IPS-18a (cell line): ENCODE results near the gene E2F8.

Source experiments
- H3K27ac ChIP-seq: one replicate; pipeline ENCODE4 v1.5.1; 2013; ENCODE audit warnings: low read length
- H3K27me3 ChIP-seq: one replicate; pipeline ENCODE4 v1.6.1; 2013; ENCODE audit warnings: mild to moderate bottlenecking, low read length; ENCODE audit not compliant: control insufficient read depth, insufficient read depth
- H3K36me3 ChIP-seq: one replicate; pipeline ENCODE4 v1.6.1; 2013; ENCODE audit warnings: low read depth, low read length; ENCODE audit not compliant: control insufficient read depth
- H3K4me1 ChIP-seq: one replicate; pipeline ENCODE4 v1.6.1; 2013; ENCODE audit warnings: low read depth, low read length; ENCODE audit not compliant: control insufficient read depth
- H3K4me3 ChIP-seq: one replicate; pipeline ENCODE4 v1.5.1; 2013; ENCODE audit warnings: low read length
- H3K9ac ChIP-seq: one replicate; pipeline ENCODE4 v1.6.1; 2013; ENCODE audit warnings: mild to moderate bottlenecking, low read length, moderate library complexity
- H3K9me3 ChIP-seq: one replicate; pipeline ENCODE4 v1.6.1; 2013; ENCODE audit warnings: low read depth, low read length; ENCODE audit not compliant: control insufficient read depth

E2F8 gene, protein sequence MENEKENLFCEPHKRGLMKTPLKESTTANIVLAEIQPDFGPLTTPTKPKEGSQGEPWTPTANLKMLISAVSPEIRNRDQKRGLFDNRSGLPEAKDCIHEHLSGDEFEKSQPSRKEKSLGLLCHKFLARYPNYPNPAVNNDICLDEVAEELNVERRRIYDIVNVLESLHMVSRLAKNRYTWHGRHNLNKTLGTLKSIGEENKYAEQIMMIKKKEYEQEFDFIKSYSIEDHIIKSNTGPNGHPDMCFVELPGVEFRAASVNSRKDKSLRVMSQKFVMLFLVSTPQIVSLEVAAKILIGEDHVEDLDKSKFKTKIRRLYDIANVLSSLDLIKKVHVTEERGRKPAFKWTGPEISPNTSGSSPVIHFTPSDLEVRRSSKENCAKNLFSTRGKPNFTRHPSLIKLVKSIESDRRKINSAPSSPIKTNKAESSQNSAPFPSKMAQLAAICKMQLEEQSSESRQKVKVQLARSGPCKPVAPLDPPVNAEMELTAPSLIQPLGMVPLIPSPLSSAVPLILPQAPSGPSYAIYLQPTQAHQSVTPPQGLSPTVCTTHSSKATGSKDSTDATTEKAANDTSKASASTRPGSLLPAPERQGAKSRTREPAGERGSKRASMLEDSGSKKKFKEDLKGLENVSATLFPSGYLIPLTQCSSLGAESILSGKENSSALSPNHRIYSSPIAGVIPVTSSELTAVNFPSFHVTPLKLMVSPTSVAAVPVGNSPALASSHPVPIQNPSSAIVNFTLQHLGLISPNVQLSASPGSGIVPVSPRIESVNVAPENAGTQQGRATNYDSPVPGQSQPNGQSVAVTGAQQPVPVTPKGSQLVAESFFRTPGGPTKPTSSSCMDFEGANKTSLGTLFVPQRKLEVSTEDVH

DNA sequence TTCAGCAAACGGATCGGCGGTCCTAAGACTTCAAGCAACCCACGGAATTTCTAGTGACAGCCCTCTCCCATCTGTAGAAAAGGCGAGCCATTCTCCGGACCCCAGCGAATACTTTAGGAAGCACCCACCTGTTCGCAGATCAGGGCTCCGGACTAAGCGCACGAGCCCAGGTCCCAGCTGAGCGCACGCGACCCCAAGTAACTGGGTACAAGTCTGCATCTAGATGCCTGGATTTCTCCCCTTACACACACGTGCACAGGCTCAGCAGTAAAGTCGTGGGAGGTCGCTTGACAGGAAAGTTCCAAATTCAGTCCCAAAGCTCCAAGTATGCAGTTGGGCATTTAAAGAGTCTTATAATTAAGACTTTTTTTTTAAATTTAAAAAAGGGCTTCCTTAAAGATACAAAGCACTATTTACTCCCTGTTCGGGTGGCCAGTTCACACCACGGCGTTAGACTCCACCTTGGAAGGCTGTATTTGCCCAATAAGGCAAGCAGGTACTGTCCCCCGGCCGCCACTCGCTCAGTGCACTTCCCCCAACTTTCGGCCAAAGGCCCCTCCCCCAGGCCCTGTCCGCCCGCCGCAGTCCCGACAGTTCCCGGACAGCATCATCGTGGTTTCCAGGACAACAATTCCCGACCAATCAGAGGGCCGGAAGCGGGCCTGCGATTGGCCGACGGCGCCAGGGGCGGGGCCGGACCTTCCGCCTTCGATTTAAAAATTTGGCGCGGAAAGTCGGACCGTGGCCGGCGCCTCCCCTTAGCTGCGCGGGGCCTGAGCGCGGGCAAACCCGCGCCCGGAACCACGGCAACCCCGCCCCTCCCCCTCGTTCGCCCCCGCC lies at the start of gene E2F8:
TSS of gene E2F8 (minus strand) at position 526 of the 840 bp plus-strand sequence. CDS start 824 bp downstream, outside the sequence.
- Histone ChIP-seq H3K27ac (no peak within 1 kb of the TSS), H3K4me1 (peaks cover 3% of the 10 kb centered on the region), H3K9me3 (no peaks in the 10 kb centered on the region), H3K27me3 (peaks cover 31% of the 10 kb centered on the region), H3K36me3 (peaks cover 25% of the 10 kb centered on the region), H3K4me3 (peak within 1 kb of the TSS; percentile 93), H3K9ac (peak within 1 kb of the TSS; percentile 73)

GRCh38 chr11:19290356-19290755 lies 49.6 kb upstream of the E2F8 start:
- no peaks in the 10 kb centered on the region for H3K27me3 ChIP-seq
- no peak overlapping the region for H3K4me3 ChIP-seq
- H3K4me1 ChIP-seq, result no peaks in the 10 kb centered on the region
- no peaks in the 10 kb centered on the region for H3K36me3 ChIP-seq
- no peak overlapping the region for H3K27ac ChIP-seq
- H3K9ac ChIP-seq, result no peak overlapping the region
- no peaks in the 10 kb centered on the region for H3K9me3 ChIP-seq

- Histone ChIP-seq H3K36me3 (no peaks in the 10 kb centered on the region), H3K27ac (no peak overlapping the region), H3K27me3 (no peaks in the 10 kb centered on the region), H3K9ac (no peak overlapping the region), H3K4me3 (no peak overlapping the region), H3K9me3 (no peaks in the 10 kb centered on the region), H3K4me1 (no peaks in the 10 kb centered on the region)
These were observed 47.5 kb upstream of the E2F8 start for GRCh38 chr11:19288256-19288655.

GRCh38 chr11:19286411-19286810 lies 45.7 kb upstream of the E2F8 start:
- Histone ChIP-seq H3K4me1 (peaks cover under 1% of the 10 kb centered on the region), H3K27ac (no peak overlapping the region), H3K4me3 (no peak overlapping the region), H3K27me3 (no peaks in the 10 kb centered on the region), H3K9me3 (no peaks in the 10 kb centered on the region), H3K36me3 (no peaks in the 10 kb centered on the region), H3K9ac (no peak overlapping the region)

GRCh38 chr11:19284881-19285280 lies 44.1 kb upstream of the E2F8 start:
- Histone ChIP-seq H3K4me1 (peaks cover 14% of the 10 kb centered on the region), H3K9ac (no peak overlapping the region), H3K4me3 (no peak overlapping the region), H3K27ac (no peak overlapping the region), H3K27me3 (no peaks in the 10 kb centered on the region), H3K9me3 (no peaks in the 10 kb centered on the region), H3K36me3 (no peaks in the 10 kb centered on the region)

DNA sequence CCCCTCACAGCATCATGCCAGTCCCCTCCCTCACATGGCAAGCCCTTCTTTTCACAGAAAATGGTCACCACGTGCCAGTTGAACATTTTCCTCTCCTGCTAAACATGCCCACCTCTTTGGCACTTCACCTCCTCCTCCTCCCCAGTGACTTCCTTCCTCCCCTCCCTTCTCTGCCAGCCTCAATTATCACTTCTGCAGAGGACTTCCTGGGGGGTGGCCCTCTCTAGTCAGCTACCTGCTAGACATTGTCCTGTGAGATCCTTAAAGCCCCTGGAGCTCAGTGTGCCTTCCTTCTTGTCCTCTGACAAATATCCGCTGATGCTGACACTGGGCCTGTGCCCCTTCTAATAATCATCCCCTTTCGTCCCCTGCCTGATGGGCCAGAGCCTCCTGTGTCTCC lies 43.2 kb upstream of the E2F8 start:
- no peaks in the 10 kb centered on the region for H3K36me3 ChIP-seq
- no peaks in the 10 kb centered on the region for H3K27me3 ChIP-seq
- no peak overlapping the region for H3K4me3 ChIP-seq
- H3K4me1 ChIP-seq, result peaks cover 17% of the 10 kb centered on the region
- H3K9ac ChIP-seq, result no peak overlapping the region
- H3K27ac ChIP-seq, result no peak overlapping the region
- H3K9me3 ChIP-seq, result no peaks in the 10 kb centered on the region

DNA sequence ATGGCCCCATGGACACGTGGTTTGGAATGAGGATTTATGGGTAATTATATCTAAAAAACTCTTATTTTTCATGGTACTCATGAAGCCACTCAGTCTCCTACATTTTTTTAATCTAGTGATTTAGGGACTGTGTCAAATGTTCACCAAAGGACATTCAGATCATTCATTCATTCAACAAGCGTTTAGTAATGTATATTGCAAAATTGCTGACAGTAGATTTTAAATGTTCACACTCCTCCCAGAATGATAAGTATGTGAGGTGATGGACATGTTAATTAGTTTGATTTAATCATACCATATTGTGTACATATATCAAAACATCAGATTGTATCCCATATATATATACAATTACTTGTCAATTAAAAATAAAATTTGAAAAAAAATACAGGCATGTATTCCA lies 40.8 kb upstream of the E2F8 start:
- Histone ChIP-seq H3K4me3 (no peak overlapping the region), H3K9ac (no peak overlapping the region), H3K9me3 (no peaks in the 10 kb centered on the region), H3K27ac (no peak overlapping the region), H3K36me3 (no peaks in the 10 kb centered on the region), H3K27me3 (no peaks in the 10 kb centered on the region), H3K4me1 (peaks cover 17% of the 10 kb centered on the region)

DNA sequence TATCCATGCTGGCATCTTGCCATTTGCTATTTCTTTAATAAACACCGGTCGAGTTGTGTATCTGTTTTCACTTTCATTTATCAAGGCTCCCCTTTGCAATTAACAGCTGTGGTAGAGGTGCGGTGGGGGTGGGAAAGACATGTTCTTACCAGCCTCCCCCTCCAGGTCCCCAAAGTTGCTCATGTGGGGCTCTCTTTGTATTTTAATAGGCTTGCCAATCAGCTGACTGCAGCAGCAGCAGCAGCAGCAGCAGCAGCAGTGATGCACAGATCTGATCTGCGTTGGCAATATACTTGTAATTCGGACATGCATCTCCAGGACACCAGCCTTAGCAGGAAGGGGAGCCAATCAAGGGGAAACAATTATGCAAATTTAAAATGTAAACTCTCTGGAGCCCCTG lies 40.3 kb upstream of the E2F8 start:
- Histone ChIP-seq H3K4me3 (no peak overlapping the region), H3K36me3 (no peaks in the 10 kb centered on the region), H3K9me3 (no peaks in the 10 kb centered on the region), H3K27ac (no peak overlapping the region), H3K27me3 (no peaks in the 10 kb centered on the region), H3K9ac (no peak overlapping the region), H3K4me1 (peaks cover 17% of the 10 kb centered on the region)

GRCh38 chr11:19279451-19279850 lies 38.7 kb upstream of the E2F8 start:
- H3K9ac ChIP-seq, result no peak overlapping the region
- H3K9me3 ChIP-seq, result no peaks in the 10 kb centered on the region
- no peaks in the 10 kb centered on the region for H3K27me3 ChIP-seq
- peaks cover 17% of the 10 kb centered on the region for H3K4me1 ChIP-seq
- no peaks in the 10 kb centered on the region for H3K36me3 ChIP-seq
- no peak overlapping the region for H3K4me3 ChIP-seq
- no peak overlapping the region for H3K27ac ChIP-seq

DNA sequence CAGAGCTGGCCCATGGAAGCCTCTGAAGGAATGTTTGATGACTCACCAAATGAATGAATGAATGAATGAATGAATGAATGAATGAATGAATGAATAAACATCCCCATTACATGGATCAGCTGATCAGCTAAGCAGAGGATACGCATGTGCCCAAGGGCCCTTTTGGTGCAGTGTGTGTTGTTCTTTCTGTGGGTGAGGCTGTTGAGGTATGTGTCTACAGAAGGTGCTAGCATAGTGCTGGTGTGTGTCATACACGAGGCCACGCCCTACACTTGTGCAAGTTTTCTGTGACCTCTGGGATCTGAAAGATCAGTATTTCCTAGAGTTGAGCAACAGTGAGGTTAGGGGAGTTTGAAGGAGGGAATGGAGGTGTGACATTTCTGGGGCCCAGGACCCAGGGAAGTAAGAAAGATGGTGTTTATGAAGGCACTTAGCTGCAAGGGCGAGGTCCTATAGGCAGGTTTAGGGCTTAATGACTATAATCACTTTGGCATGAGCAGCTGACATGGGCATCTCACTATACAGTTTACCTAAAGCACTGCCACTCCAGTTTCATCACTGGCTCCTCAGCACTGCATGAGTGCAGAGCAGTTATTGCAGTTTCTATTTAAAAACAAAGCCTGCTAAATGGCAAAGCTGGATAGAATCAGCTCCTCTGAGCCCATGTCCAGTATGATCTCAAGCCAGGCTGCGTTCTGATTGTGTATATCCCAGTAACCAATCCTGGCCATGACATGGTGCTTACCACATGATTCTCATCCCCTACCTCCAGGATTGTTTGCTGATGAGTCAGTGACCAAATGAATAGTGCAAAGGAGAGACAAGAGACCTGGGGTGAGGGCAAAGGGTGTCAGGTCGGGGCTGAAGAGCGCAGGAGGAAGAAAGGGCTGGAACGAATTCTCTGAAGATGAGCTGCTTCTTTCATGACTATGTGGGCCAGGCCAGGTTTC lies 36.4 kb upstream of the E2F8 start:
- H3K27me3 ChIP-seq, result no peaks in the 10 kb centered on the region
- no peak overlapping the region for H3K27ac ChIP-seq
- no peaks in the 10 kb centered on the region for H3K9me3 ChIP-seq

More for the DNA sequence above, 36.4 kb upstream of the E2F8 start:
- Histone ChIP-seq H3K4me3 (no peak overlapping the region), H3K9ac (no peak overlapping the region), H3K4me1 (peaks cover 17% of the 10 kb centered on the region), H3K36me3 (no peaks in the 10 kb centered on the region)
